ENCODE measurements around the gene TRIM54.

DNA sequence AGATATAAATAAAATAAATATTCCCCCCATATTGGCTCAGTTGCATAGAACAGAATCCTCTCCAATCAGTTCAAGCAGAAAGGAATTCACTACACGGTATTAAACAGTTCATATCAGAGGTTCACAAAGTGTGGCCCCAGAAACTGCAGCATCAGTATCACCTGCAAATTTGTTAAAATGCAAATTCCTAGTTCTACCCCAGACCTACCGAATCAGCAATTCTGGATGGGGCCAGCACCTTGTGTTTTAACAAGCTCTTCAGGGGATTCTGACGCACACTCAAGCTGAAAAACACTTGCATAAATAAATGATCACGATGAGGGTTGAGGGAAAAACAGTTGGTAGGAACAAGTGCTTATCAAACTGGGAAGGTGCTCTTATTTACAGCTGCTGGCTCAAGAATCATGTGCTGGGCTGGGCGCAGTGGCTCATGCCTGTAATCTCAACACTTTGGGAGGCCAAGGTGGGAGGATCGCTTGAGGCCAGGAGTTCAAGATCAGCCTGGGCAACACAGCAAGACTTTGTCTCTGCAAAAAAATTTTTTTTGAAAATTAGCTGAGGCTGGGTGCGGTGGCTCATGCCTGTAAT is 68.0 kb downstream of the TRIM54 start:
- TF ChIP-seq POLR2A (IDR thresholded peaks at IDR 0.05; ENCODE audit: low read depth, low read length) (no peak), EZH2 (IDR thresholded peaks at IDR 0.05; ENCODE audit: borderline replicate concordance, low read depth, low read length, severe bottlenecking) (no peak), JUN (IDR thresholded peaks at IDR 0.05; ENCODE audit: borderline replicate concordance, insufficient read depth, insufficient read length, low read depth) (no peak), MAX (IDR thresholded peaks at IDR 0.05; ENCODE audit: insufficient read depth, insufficient read length) (no peak), GATA2 (IDR thresholded peaks at IDR 0.05; ENCODE audit: insufficient read depth, insufficient read length, low read depth, low read length) (no peak), POLR2AphosphoS5 (IDR thresholded peaks at IDR 0.05; ENCODE audit: insufficient read depth, low read depth, low read length) (no peak), MYC (IDR thresholded peaks at IDR 0.05; ENCODE audit: low read depth, low read length) (no peak)
- TF ChIP-seq, protein P1, sequence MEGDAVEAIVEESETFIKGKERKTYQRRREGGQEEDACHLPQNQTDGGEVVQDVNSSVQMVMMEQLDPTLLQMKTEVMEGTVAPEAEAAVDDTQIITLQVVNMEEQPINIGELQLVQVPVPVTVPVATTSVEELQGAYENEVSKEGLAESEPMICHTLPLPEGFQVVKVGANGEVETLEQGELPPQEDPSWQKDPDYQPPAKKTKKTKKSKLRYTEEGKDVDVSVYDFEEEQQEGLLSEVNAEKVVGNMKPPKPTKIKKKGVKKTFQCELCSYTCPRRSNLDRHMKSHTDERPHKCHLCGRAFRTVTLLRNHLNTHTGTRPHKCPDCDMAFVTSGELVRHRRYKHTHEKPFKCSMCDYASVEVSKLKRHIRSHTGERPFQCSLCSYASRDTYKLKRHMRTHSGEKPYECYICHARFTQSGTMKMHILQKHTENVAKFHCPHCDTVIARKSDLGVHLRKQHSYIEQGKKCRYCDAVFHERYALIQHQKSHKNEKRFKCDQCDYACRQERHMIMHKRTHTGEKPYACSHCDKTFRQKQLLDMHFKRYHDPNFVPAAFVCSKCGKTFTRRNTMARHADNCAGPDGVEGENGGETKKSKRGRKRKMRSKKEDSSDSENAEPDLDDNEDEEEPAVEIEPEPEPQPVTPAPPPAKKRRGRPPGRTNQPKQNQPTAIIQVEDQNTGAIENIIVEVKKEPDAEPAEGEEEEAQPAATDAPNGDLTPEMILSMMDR (IDR thresholded peaks at IDR 0.05; ENCODE audit: extremely low read depth in 1 of 2, insufficient read depth in 1 of 2, low read depth in 1 of 2, low read length in 2 of 2) = no peak
